Measurements from ENCODE around the gene ECHDC3. TPM values are rescaled to one million over a fixed set of nuclear protein-coding genes. Genes with fewer than 3 reads are reported as not detected.

ECHDC3 gene
- total and polyA plus RNA-seq, 2 of the 8 experiments (the other 6 are each of a cell fraction or from before 2014, with no cell fraction given) = 15.6 to 19.9 TPM

GRCh38 chr10:11763501-11763861 is 21.3 kb downstream of the ECHDC3 start:
- no peak overlapping the region for H2BK120ac ChIP-seq (replicated peaks; ENCODE audit: low read depth, low read length)
- H4K20me1 ChIP-seq (replicated peaks in 1 of 2; ENCODE audit: control insufficient read depth in 1 of 2, insufficient read depth in 2 of 2, low read length in 2 of 2) = peaks cover 0 to 2% of the 10 kb centered on the region in 2 experiments
- no peaks in the 10 kb centered on the region for H3K79me1 ChIP-seq (ENCODE audit: low read depth, low read length)
- H3K9me3 ChIP-seq (ENCODE audit: insufficient read depth in 2 of 2, low read depth in 1 of 2, low read length in 1 of 2) = no peaks in the 10 kb centered on the region
- no peak overlapping the region for H3K56ac ChIP-seq (replicated peaks; ENCODE audit: insufficient read length, low read depth, low read length)
- H3K4me3 ChIP-seq (ENCODE audit: extremely low read depth in 1 of 4, insufficient read depth in 2 of 4, low read depth in 3 of 4, low read length in 4 of 4) = no peak overlapping the region
- no peaks in the 10 kb centered on the region; a peak in 1 of 7 replicates for H3K4me1 ChIP-seq (replicated peaks in 1 of 4; ENCODE audit: control insufficient read depth in 3 of 4, insufficient read depth in 4 of 4, low read length in 3 of 4)
- H2AK5ac ChIP-seq (ENCODE audit: low read depth, low read length) = no peak overlapping the region
- no peak overlapping the region for H3K14ac ChIP-seq (ENCODE audit: insufficient read length)
- H2BK15ac ChIP-seq (ENCODE audit: low read length) = no peak overlapping the region
- H3K27ac ChIP-seq (ENCODE audit: low read depth, low read length) = no peak overlapping the region
- no peaks in the 10 kb centered on the region for H3K27me3 ChIP-seq (replicated peaks in 1 of 4; ENCODE audit: control insufficient read depth in 3 of 4, extremely low read depth in 1 of 4, insufficient read depth in 3 of 4, low read length in 3 of 4)
- H3K4me2 ChIP-seq (ENCODE audit: insufficient read depth in 1 of 2, low read depth in 2 of 2, low read length in 2 of 2) = no peak overlapping the region
- no peak for TF ChIP-seq CHD1 (IDR thresholded peaks at IDR 0.05; ENCODE audit: low read depth, low read length)
- no peak overlapping the region for H2BK20ac ChIP-seq (ENCODE audit: low read length)
- H4K91ac ChIP-seq (replicated peaks; ENCODE audit: insufficient read length, low read length) = no peak overlapping the region
- no peaks in the 10 kb centered on the region for H3K79me2 ChIP-seq (ENCODE audit: control insufficient read depth in 1 of 2, insufficient read depth in 2 of 2, low read length in 2 of 2)
- POLR2A ChIA-PET (ENCODE audit: partially characterized antibody) = interaction anchor here (1.1 kb wide), 1 partner anchor 54 kb away, joined by 3 read pairs; no protein-coding TSS in a partner anchor
- H4K8ac ChIP-seq (ENCODE audit: extremely low read depth, insufficient read depth, low read length) = no peak overlapping the region
- no peaks in the 10 kb centered on the region; the same call in 1 of the 2 replicates for H3K23me2 ChIP-seq (ENCODE audit: low read depth, low read length)
- DNase-seq (ENCODE audit: low read depth in 1 of 2, low spot score in 2 of 2) = no peak
- WGBS, 2 experiments (ENCODE audit: extremely low coverage in 1 of 2, insufficient coverage in 1 of 2, insufficient read length in 1 of 2, insufficient replicate concordance in 2 of 2, low coverage in 1 of 2, low lambda C conversion rate in 2 of 2, missing lambda C conversion rate in 1 of 2) = 79% methylated on average over 8 of the region's 8 CpGs; no CpG with 5 or more reads in 1 of the 2 experiments
- H2BK5ac ChIP-seq (ENCODE audit: low read depth, low read length) = no peak overlapping the region
- CTCF ChIA-PET (ENCODE audit: partially characterized antibody) = interaction anchor here (0.9 to 3.0 kb wide), 3 partner anchors 9 to 330 kb away, joined by 3 to 16 read pairs (median 4); no protein-coding TSS in a partner anchor
- H3K18ac ChIP-seq (ENCODE audit: extremely low read depth, low read length) = no peak overlapping the region
- H3K36me3 ChIP-seq (ENCODE audit: control insufficient read depth in 2 of 4, insufficient read depth in 4 of 4, low read length in 3 of 4) = no peaks in the 10 kb centered on the region
- H2AFZ ChIP-seq (ENCODE audit: low read length) = no peak overlapping the region
- no peak overlapping the region for H2BK12ac ChIP-seq (ENCODE audit: low read depth, low read length)
- H3K4ac ChIP-seq (replicated peaks; ENCODE audit: insufficient read length, low read depth, low read length) = no peak overlapping the region
- FAIRE-seq = no peak
- H3K23ac ChIP-seq (ENCODE audit: insufficient read length) = no peak overlapping the region
- H3K9ac ChIP-seq (replicated peaks in 1 of 4; ENCODE audit: extremely low read depth in 1 of 4, low read depth in 3 of 4, low read length in 3 of 4) = no peak overlapping the region
- no peak overlapping the region for H4K5ac ChIP-seq (ENCODE audit: insufficient read length, low read depth, low read length)

Data from H1 (cell line).